GM06990 (cell line): ENCODE data around the gene EXOSC1.

Source experiments
- DNase-seq: peaks from one replicate; pipeline ENCODE4 v3.0.0-alpha.2; 2011; ENCODE audit not compliant: insufficient read length; ENCODE audit errors: extremely low read depth
- H3K27me3 ChIP-seq: replicated peaks from 2 replicates; pipeline ENCODE4 v1.6.0; 2011; ENCODE audit warnings: low read length; ENCODE audit not compliant: control insufficient read depth, insufficient read depth
- H3K36me3 ChIP-seq: 2 replicates; pipeline ENCODE4 v1.5.1; 2011; ENCODE audit warnings: low read length; ENCODE audit not compliant: control insufficient read depth, insufficient read depth
- H3K4me3 ChIP-seq: replicated peaks from 2 replicates; pipeline ENCODE4 v1.5.1; 2011; ENCODE audit warnings: low read depth, mild to moderate bottlenecking, control low read depth, low read length
- TF ChIP-seq, protein P1 (sequence below): IDR thresholded peaks from 2 replicates; pipeline ENCODE4 v1.5.1; 2011; ENCODE audit warnings: low read length, control low read depth, mild to moderate bottlenecking, inconsistent platforms; ENCODE audit not compliant: insufficient read depth, poor library complexity, severe bottlenecking

EXOSC1 gene, protein sequence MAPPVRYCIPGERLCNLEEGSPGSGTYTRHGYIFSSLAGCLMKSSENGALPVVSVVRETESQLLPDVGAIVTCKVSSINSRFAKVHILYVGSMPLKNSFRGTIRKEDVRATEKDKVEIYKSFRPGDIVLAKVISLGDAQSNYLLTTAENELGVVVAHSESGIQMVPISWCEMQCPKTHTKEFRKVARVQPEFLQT

GRCh38 chr10:97445722-97446639, at the start of gene EXOSC1, which contains the start of gene ZDHHC16:
Gene EXOSC1, minus strand, starts transcription at chr10:97446006. Its CDS starts 21 bp downstream, at chr10:97445985.
Gene ZDHHC16, plus strand, starts transcription at chr10:97446175. Its CDS starts 5,501 bp downstream, at chr10:97451676.
- H3K4me3 ChIP-seq: peak within 1 kb of the TSS; percentile 95
- TF ChIP-seq, protein P1, sequence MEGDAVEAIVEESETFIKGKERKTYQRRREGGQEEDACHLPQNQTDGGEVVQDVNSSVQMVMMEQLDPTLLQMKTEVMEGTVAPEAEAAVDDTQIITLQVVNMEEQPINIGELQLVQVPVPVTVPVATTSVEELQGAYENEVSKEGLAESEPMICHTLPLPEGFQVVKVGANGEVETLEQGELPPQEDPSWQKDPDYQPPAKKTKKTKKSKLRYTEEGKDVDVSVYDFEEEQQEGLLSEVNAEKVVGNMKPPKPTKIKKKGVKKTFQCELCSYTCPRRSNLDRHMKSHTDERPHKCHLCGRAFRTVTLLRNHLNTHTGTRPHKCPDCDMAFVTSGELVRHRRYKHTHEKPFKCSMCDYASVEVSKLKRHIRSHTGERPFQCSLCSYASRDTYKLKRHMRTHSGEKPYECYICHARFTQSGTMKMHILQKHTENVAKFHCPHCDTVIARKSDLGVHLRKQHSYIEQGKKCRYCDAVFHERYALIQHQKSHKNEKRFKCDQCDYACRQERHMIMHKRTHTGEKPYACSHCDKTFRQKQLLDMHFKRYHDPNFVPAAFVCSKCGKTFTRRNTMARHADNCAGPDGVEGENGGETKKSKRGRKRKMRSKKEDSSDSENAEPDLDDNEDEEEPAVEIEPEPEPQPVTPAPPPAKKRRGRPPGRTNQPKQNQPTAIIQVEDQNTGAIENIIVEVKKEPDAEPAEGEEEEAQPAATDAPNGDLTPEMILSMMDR: peak; percentile 17
- H3K36me3 ChIP-seq: no peaks in the 10 kb centered on the region; the same call in 1 of the 2 replicates

GRCh38 chr10:97494863-97495506, 49.2 kb upstream of the EXOSC1 start:
- no peak overlapping the region for H3K4me3 ChIP-seq
- no peaks in the 10 kb centered on the region; the same call in 1 of the 2 replicates for H3K36me3 ChIP-seq
- no peak for DNase-seq
- TF ChIP-seq, protein P1: no peak
- peaks cover 1% of the 10 kb centered on the region for H3K27me3 ChIP-seq

More at GRCh38 chr10:97445722-97446639, at the start of gene EXOSC1, which contains the start of gene ZDHHC16:
- H3K27me3 ChIP-seq: no peaks in the 10 kb centered on the region
- peak; percentile 87 for DNase-seq

DNA sequence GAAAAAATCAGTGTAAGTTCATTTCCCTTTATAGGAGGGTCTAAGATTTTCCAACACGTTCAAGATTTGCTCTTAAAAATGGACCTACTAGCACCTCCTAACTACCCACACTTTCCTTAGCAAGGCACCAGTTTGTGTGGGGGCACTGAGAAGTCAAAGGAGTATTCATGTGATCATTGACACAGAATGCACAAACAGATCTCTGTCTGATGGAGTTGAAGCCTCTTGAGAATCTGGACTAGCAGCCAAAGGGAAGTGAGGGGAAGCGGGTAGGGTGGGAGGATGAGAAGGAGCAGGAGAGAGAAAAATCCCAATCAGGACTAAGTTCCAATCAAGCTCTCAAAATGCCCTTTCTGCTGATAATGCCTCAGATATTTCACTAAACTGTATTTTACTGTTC, 48.3 kb upstream of the EXOSC1 start:
- TF ChIP-seq, protein P1: no peak
- Histone ChIP-seq H3K27me3 (no peaks in the 10 kb centered on the region), H3K4me3 (no peak overlapping the region), H3K36me3 (no peaks in the 10 kb centered on the region; the same call in 1 of the 2 replicates)
- DNase-seq: no peak

GRCh38 chr10:97490592-97490991, 44.8 kb upstream of the EXOSC1 start:
- Histone ChIP-seq H3K36me3 (no peaks in the 10 kb centered on the region; the same call in 1 of the 2 replicates), H3K4me3 (no peak overlapping the region), H3K27me3 (no peaks in the 10 kb centered on the region)
- TF ChIP-seq, protein P1: no peak
- DNase-seq: no peak

DNA sequence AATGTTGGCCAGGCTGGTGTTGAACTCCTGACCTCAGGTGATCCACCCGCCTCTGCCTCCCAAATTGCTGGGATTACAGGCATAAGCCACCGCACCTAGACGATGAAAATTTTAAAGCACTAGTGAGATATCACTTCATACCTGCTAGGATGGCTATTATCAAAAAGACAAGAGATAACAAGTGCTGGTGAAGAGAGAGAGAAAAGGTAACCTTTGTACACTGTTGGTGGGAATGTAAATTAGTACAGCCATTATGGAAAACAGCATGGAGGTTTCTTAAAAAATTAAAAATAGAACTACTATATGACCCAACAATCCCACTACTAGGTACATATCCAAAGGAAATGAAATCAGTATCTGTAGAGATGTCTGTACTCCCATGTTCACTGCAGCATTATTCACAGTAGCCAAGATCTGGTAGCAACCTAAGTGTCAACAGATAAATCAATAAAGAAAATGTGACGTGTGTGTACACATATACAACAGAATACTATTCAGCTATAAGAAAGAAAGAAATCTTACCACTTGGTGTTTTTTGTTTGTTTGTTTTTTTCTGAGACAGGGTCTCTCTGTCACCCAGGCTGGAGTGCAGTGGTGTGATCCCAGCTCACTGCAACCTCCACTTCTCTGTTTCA, 40.0 kb upstream of the EXOSC1 start:
- DNase-seq: no peak
- Histone ChIP-seq H3K27me3 (no peaks in the 10 kb centered on the region), H3K36me3 (peaks cover 4% of the 10 kb centered on the region), H3K4me3 (no peak overlapping the region)
- TF ChIP-seq, protein P1: no peak
